HFFc6 (cell line): ENCODE measurements around the gene FEN1. TPM values are rescaled to one million over a fixed set of nuclear protein-coding genes. Genes with fewer than 3 reads are reported as not detected.
A peak's percentile ranks its signal among the peaks of the same experiment; 100 is the strongest.

Experiments
- DNase-seq: peaks from one replicate; pipeline ENCODE4 v3.0.0-alpha.2; 2018
- H3K27ac Mint-ChIP-seq: 2 replicates; pipeline ENCODE4 v1.8.0; 2020; ENCODE audit warnings: mild to moderate bottlenecking, mixed read lengths
- H3K27me3 Mint-ChIP-seq: 2 replicates; pipeline ENCODE4 v1.8.0; 2021; ENCODE audit warnings: mild to moderate bottlenecking, moderate library complexity, mixed read lengths; ENCODE audit not compliant: insufficient read depth
- H3K36me3 Mint-ChIP-seq: 2 replicates; pipeline ENCODE4 v1.8.0; 2021; ENCODE audit warnings: low read depth, mixed read lengths
- H3K4me1 Mint-ChIP-seq: 2 replicates; pipeline ENCODE4 v1.8.0; 2020; ENCODE audit warnings: low read depth, mixed read lengths
- H3K4me3 Mint-ChIP-seq: 2 replicates; pipeline ENCODE4 v1.8.0; 2020; ENCODE audit warnings: mild to moderate bottlenecking, moderate library complexity, mixed read lengths
- H3K9me3 Mint-ChIP-seq: 2 replicates; pipeline ENCODE4 v1.8.0; 2020; ENCODE audit warnings: mild to moderate bottlenecking, mixed read lengths
- total RNA-seq, 6 experiments: library from RNA; stranded (reverse); fragmentation: NEBNext Ultra II Directional; extraction: Animal tissue kit (Norgen Biotek cat#: 25700); gene quantifications; 2 replicates in 1 of 6; 3 replicates in 5 of 6; pipeline ENCODE4 v1.2.3, GENCODE V29; 2021
- TF ChIP-seq, protein P1 (sequence below): fragments of 200-600 bp; sonication (generic); IDR thresholded peaks from 2 replicates; pipeline ENCODE4 v1.5.0; 2021; ENCODE audit warnings: antibody characterized with exemption, mild to moderate bottlenecking

Gene FEN1
- total RNA-seq, 6 experiments from 2014 or later, result 25.6 to 45.6 (median 37.4) TPM

DNA sequence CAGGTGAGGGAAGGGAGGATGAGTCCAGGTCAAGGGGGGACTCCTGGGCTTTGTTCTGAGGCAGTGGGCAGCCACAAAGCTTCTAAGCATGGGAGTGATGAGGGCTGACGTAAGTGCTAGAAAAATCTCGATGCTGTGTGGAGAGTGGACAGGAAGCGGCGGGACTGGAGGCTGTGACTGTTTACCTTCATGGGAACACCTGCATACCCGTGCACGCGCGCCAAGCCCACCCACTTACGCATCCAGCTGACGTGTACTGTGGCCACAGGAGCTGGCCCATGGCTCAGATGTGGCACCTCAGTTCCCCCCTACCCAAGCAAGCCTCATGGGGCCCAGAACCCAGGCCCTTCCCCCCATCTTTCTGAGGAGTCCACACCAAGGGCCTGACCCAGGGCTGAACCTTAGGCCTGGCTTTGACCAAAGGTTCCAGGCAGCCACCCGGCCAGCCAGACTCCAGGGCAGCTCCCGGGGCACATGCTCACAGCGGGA, 26.3 kb upstream of the FEN1 start:
- peaks cover 13% of the 10 kb centered on the region for H3K27me3 Mint-ChIP-seq
- no peaks in the 10 kb centered on the region for H3K4me1 Mint-ChIP-seq
- DNase-seq, result peak; percentile 8
- H3K27ac Mint-ChIP-seq, result no peak overlapping the region
- TF ChIP-seq, protein P1, sequence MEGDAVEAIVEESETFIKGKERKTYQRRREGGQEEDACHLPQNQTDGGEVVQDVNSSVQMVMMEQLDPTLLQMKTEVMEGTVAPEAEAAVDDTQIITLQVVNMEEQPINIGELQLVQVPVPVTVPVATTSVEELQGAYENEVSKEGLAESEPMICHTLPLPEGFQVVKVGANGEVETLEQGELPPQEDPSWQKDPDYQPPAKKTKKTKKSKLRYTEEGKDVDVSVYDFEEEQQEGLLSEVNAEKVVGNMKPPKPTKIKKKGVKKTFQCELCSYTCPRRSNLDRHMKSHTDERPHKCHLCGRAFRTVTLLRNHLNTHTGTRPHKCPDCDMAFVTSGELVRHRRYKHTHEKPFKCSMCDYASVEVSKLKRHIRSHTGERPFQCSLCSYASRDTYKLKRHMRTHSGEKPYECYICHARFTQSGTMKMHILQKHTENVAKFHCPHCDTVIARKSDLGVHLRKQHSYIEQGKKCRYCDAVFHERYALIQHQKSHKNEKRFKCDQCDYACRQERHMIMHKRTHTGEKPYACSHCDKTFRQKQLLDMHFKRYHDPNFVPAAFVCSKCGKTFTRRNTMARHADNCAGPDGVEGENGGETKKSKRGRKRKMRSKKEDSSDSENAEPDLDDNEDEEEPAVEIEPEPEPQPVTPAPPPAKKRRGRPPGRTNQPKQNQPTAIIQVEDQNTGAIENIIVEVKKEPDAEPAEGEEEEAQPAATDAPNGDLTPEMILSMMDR, result no peak
- H3K9me3 Mint-ChIP-seq, result no peaks in the 10 kb centered on the region
- H3K36me3 Mint-ChIP-seq, result no peaks in the 10 kb centered on the region
- H3K4me3 Mint-ChIP-seq, result no peak overlapping the region

GRCh38 chr11:61768376-61769076, 24.2 kb upstream of the FEN1 start:
- Mint-ChIP-seq H3K27ac (no peak overlapping the region), H3K9me3 (no peaks in the 10 kb centered on the region), H3K36me3 (no peaks in the 10 kb centered on the region), H3K27me3 (peaks cover 4% of the 10 kb centered on the region), H3K4me1 (no peaks in the 10 kb centered on the region), H3K4me3 (no peak overlapping the region)
- TF ChIP-seq, protein P1, result no peak
- DNase-seq, result no peak

GRCh38 chr11:61769169-61769920, 23.4 kb upstream of the FEN1 start:
- no peaks in the 10 kb centered on the region for H3K4me1 Mint-ChIP-seq
- H3K9me3 Mint-ChIP-seq, result no peaks in the 10 kb centered on the region
- no peak overlapping the region for H3K27ac Mint-ChIP-seq
- no peaks in the 10 kb centered on the region for H3K36me3 Mint-ChIP-seq
- TF ChIP-seq, protein P1, result peak; percentile 71
- no peak overlapping the region for H3K4me3 Mint-ChIP-seq
- no peak for DNase-seq
- H3K27me3 Mint-ChIP-seq, result peaks cover 4% of the 10 kb centered on the region

DNA sequence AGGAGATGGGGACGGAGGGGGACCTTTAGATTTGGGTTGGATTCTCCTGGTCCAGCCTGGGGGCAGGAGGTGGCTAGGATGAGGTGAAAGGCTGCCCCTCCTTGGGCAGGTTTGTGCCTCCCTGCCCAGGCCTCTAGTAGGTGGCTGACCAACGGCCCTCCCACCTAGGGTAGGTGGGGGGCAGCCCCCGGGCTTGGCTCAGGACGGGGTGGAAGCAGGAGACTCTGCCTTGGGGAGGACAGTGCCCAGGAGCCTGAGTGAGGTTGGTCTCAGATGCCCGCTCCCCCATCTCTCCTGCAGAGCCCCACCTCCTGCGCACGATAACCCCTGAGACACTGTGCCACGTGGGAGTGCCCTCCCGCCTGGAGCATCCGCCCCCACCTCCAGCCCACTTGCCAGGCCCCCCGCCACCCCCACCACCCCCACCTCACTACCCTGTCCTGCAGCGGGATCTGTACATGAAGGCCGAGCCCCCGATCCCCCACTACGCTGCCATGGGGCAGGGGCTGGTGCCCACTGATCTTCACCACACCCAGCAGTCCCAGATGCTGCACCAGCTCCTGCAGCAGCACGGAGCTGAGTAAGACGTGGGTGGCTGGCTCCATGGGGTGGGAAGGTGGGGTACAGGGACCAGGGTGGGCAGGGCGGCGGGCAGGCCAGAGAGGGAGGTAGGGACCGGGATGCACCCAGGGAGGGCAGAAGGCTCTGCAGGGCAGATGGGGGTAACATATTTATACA, 22.6 kb upstream of the FEN1 start:
- Mint-ChIP-seq H3K27ac (no peak overlapping the region), H3K27me3 (peaks cover 9% of the 10 kb centered on the region), H3K4me1 (no peaks in the 10 kb centered on the region)

More for the DNA sequence above, 22.6 kb upstream of the FEN1 start:
- TF ChIP-seq, protein P1, result no peak
- Mint-ChIP-seq H3K9me3 (no peaks in the 10 kb centered on the region), H3K36me3 (no peaks in the 10 kb centered on the region), H3K4me3 (no peak overlapping the region)
- no peak for DNase-seq
